ENCODE data around the gene ELOVL1.

The ELOVL1 gene

DNA sequence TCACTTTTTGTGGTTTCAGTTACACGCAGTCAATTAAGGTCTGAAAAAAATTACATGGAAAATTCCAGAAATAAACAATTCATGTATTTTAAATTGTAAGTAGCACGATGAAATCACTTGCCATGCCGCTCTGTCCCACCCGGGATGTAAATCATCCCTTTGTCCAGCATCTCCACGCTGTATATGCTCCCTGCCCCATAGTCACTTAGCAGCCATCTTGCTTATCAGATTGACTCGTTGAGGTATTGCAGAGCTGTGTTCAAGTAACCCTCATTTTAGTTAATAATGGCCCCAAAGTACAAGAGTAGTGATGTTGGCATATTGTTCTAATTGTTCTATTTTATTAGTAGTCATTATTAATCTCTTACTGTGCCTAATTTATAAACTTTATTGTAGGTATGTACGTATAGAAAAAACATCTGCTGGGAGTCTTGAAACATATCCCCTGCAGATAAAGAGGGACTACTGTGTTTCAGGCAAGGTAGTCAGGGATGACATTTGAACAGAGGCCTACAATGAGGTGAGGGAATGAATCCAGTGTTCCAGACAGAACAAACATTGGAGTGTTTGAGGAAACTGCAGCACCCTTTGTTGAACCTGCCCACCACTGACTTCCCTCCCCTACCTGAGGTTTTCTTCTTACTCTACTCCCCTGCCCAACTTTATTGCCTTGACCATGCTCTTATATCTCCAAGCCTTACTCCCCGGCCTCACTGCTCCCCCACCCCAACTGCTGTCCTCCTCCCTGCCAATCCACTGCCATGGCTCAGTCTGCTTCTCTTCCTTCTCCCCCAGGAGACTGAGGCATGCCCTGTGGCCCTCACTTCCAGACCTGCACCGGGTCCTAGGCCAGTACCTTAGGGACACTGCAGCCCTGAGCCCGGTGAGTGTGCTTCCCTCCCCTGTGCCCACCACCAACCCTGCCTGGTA is 16.1 kb downstream of the ELOVL1 start:
- Histone ChIP-seq H3K4me1 (ENCODE audit: insufficient read depth, low read length) (no peaks in the 10 kb centered on the region), H3K4me2 (ENCODE audit: insufficient read depth, low read length) (no peak overlapping the region), H4K20me1 (ENCODE audit: insufficient read depth, low read length) (no peaks in the 10 kb centered on the region), H3K79me2 (ENCODE audit: insufficient read depth, low read length) (no peaks in the 10 kb centered on the region), H3K27ac (ENCODE audit: low read length) (no peak overlapping the region), H3K4me3 (ENCODE audit: low read depth in 1 of 2, low read length in 2 of 2) (no peak overlapping the region), H3K36me3 (ENCODE audit: insufficient read depth, low read length) (no peaks in the 10 kb centered on the region), H2AFZ (ENCODE audit: low read depth, low read length) (no peak overlapping the region), H3K27me3 (ENCODE audit: insufficient read depth, low read length, poor library complexity) (no peaks in the 10 kb centered on the region), H3K9ac (ENCODE audit: low read depth, low read length) (no peak overlapping the region), H3K9me3 (ENCODE audit: insufficient read depth, low read length, severe bottlenecking) (no peaks in the 10 kb centered on the region)
- DNase-seq (no peak), ATAC-seq (ENCODE audit: insufficient read depth, low read depth) (no peak)
- TF ChIP-seq, protein P1, sequence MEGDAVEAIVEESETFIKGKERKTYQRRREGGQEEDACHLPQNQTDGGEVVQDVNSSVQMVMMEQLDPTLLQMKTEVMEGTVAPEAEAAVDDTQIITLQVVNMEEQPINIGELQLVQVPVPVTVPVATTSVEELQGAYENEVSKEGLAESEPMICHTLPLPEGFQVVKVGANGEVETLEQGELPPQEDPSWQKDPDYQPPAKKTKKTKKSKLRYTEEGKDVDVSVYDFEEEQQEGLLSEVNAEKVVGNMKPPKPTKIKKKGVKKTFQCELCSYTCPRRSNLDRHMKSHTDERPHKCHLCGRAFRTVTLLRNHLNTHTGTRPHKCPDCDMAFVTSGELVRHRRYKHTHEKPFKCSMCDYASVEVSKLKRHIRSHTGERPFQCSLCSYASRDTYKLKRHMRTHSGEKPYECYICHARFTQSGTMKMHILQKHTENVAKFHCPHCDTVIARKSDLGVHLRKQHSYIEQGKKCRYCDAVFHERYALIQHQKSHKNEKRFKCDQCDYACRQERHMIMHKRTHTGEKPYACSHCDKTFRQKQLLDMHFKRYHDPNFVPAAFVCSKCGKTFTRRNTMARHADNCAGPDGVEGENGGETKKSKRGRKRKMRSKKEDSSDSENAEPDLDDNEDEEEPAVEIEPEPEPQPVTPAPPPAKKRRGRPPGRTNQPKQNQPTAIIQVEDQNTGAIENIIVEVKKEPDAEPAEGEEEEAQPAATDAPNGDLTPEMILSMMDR (IDR thresholded peaks at IDR 0.05; ENCODE audit: borderline replicate concordance, extremely low read depth, low read length, poor library complexity, severe bottlenecking) = no peak
- TF ChIP-seq EZH2 (IDR thresholded peaks at IDR 0.05; ENCODE audit: borderline replicate concordance, low read depth, low read length, severe bottlenecking) = no peak

DNA sequence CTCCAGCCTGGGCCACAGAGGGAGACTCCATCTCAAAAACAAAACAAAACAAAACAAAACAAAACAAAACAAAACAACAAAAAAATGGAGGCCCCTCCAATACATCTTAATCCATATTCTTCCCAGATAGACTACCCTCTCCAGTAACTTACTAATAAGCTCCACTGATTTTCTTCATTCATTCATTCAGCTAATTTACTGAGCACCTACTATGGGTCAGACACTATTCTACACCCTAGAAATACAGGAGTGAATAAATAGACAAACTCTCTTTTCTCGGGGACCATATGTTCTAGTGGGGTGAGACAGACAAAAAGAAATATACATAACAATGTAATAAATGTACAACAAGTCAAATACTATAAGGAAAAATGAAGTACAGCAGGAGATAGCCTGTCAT is 16.8 kb downstream of the ELOVL1 start:
- Histone ChIP-seq H3K4me2 (ENCODE audit: insufficient read depth, low read length) (no peak overlapping the region), H4K20me1 (ENCODE audit: insufficient read depth, low read length) (no peaks in the 10 kb centered on the region), H3K4me3 (ENCODE audit: low read depth in 1 of 2, low read length in 2 of 2) (no peak overlapping the region), H3K9me3 (ENCODE audit: insufficient read depth, low read length, severe bottlenecking) (no peaks in the 10 kb centered on the region), H3K27me3 (ENCODE audit: insufficient read depth, low read length, poor library complexity) (no peaks in the 10 kb centered on the region), H3K4me1 (ENCODE audit: insufficient read depth, low read length) (no peaks in the 10 kb centered on the region), H3K79me2 (ENCODE audit: insufficient read depth, low read length) (no peaks in the 10 kb centered on the region), H2AFZ (ENCODE audit: low read depth, low read length) (no peak overlapping the region), H3K27ac (ENCODE audit: low read length) (no peak overlapping the region), H3K36me3 (ENCODE audit: insufficient read depth, low read length) (no peaks in the 10 kb centered on the region), H3K9ac (ENCODE audit: low read depth, low read length) (no peak overlapping the region)
- DNase-seq (no peak), ATAC-seq (ENCODE audit: insufficient read depth, low read depth) (no peak)
- TF ChIP-seq, protein P1 (IDR thresholded peaks at IDR 0.05; ENCODE audit: borderline replicate concordance, extremely low read depth, low read length, poor library complexity, severe bottlenecking) = no peak
- no peak for TF ChIP-seq EZH2 (IDR thresholded peaks at IDR 0.05; ENCODE audit: borderline replicate concordance, low read depth, low read length, severe bottlenecking)

DNA sequence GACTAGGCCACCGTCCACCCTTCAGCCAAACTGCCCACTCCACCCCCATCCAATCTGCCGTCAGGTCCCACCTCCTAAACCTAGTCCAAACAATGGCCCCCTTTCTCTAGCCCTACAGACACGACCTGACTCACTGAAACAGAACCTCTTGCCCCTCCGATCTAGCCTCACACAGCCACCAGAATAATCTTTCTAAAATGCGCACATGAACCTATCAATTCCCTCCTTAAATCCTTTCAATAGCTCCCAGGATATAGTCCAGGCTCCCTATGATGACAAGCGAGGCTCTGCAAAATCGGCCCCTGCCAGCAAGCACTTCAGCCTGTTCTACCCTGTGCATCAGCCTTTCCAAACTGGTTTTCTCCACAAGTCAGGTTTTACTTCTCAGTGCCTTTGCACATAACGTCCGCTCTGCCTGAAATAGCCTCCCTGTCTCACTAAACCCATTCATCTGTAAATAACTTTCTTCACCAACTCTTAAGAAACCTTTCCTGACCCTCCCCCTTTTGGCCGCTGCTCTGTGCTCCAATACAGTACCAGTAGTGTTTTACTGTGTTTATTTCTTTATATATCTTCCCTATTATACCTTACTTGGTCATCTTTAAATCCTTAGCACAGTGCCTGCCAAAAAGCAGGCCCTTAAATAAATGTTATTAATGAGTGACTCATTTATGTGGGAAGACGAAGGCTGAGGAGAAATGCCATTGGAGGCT is 18.1 kb downstream of the ELOVL1 start:
- Histone ChIP-seq H3K79me2 (ENCODE audit: insufficient read depth, low read length) (no peaks in the 10 kb centered on the region), H3K9ac (ENCODE audit: low read depth, low read length) (no peak overlapping the region), H3K27me3 (ENCODE audit: insufficient read depth, low read length, poor library complexity) (no peaks in the 10 kb centered on the region), H4K20me1 (ENCODE audit: insufficient read depth, low read length) (no peaks in the 10 kb centered on the region), H2AFZ (ENCODE audit: low read depth, low read length) (no peak overlapping the region), H3K4me1 (ENCODE audit: insufficient read depth, low read length) (no peaks in the 10 kb centered on the region), H3K4me3 (ENCODE audit: low read depth in 1 of 2, low read length in 2 of 2) (no peak overlapping the region), H3K4me2 (ENCODE audit: insufficient read depth, low read length) (no peak overlapping the region), H3K36me3 (ENCODE audit: insufficient read depth, low read length) (no peaks in the 10 kb centered on the region), H3K9me3 (ENCODE audit: insufficient read depth, low read length, severe bottlenecking) (no peaks in the 10 kb centered on the region), H3K27ac (ENCODE audit: low read length) (no peak overlapping the region)
- ATAC-seq (ENCODE audit: insufficient read depth, low read depth) (no peak), DNase-seq (no peak)
- TF ChIP-seq EZH2 (IDR thresholded peaks at IDR 0.05; ENCODE audit: borderline replicate concordance, low read depth, low read length, severe bottlenecking) = no peak
- TF ChIP-seq, protein P1 (IDR thresholded peaks at IDR 0.05; ENCODE audit: borderline replicate concordance, extremely low read depth, low read length, poor library complexity, severe bottlenecking) = no peak
